ENCODE measurements around the gene PLRG1.

The PLRG1 gene

GRCh38 chr4:154516318-154517029 is 33.7 kb downstream of the PLRG1 start:
- peak in 1 of 2 experiments; percentile 24 for DNase-seq

- DNase-seq, result no peak
Measured at GRCh38 chr4:154511981-154512380, 38.2 kb downstream of the PLRG1 start.

- no peak for DNase-seq
Measured at GRCh38 chr4:154511548-154511947, 38.7 kb downstream of the PLRG1 start.

GRCh38 chr4:154507156-154507555 is 43.0 kb downstream of the PLRG1 start:
- no peak for DNase-seq

- DNase-seq, result peak; percentile 48 to 54
Measured at GRCh38 chr4:154506253-154506652, 43.9 kb downstream of the PLRG1 start.

- DNase-seq, result peak; percentile 42 to 59
Measured at GRCh38 chr4:154503598-154503997, 46.6 kb downstream of the PLRG1 start.

GRCh38 chr4:154502111-154502510 is 48.1 kb downstream of the PLRG1 start:
- no peak for DNase-seq

GRCh38 chr4:154497889-154498288 is 52.3 kb downstream of the PLRG1 start:
- no peak for DNase-seq

- no peak for DNase-seq
Measured at GRCh38 chr4:154495867-154496266, 54.3 kb downstream of the PLRG1 start.

- DNase-seq, result no peak
Measured at GRCh38 chr4:154492288-154492687, 57.9 kb downstream of the PLRG1 start.

GRCh38 chr4:154491341-154492271 is 58.6 kb downstream of the PLRG1 start, which contains the start of gene DCHS2:
DCHS2 (minus strand) TSS chr4:154491799; CDS start chr4:154491355, 444 bp downstream.
- peak; percentile 34 to 57 for DNase-seq

GRCh38 chr4:154490583-154491340 is 59.4 kb downstream of the PLRG1 start:
- DNase-seq, result no peak

GRCh38 chr4:154490234-154490582 is 60.0 kb downstream of the PLRG1 start:
- DNase-seq, result no peak

GRCh38 chr4:154489558-154490233 is 60.5 kb downstream of the PLRG1 start:
- DNase-seq, result no peak

- DNase-seq, result no peak
Measured at GRCh38 chr4:154487145-154487544, 63.1 kb downstream of the PLRG1 start.

- peak; percentile 63 to 72 for DNase-seq
Measured at GRCh38 chr4:154485127-154485773, 65.0 kb downstream of the PLRG1 start.

Measured in Kasumi-1 (cell line).